Esophagus squamous epithelium (tissue), 4 donors: ENCODE results near the gene LRRC74A.

ENCODE experiments used
- CTCF ChIP-seq, 6 experiments: fragments of 450-650 bp in 4 of 6; fragments of 200-600 bp in 2 of 6; sonication (generic) in 2 of 6; IDR thresholded peaks; one replicate each; pipeline ENCODE4 v1.5.1; 2016 to 2019; ENCODE audit warnings: antibody characterized with exemption in 6 of 6, mild to moderate bottlenecking in 4 of 6, moderate library complexity in 4 of 6
- POLR2A ChIP-seq, 4 donors: fragments of 450-650 bp; IDR thresholded peaks; one replicate each; pipeline ENCODE4 v1.6.1; 2017; ENCODE audit warnings: antibody characterized with exemption in 4 of 4, mild to moderate bottlenecking in 4 of 4, moderate library complexity in 3 of 4

GRCh38 chr14:76856769-76857168 lies 30.6 kb downstream of the LRRC74A start:
- no peak for TF ChIP-seq CTCF (IDR thresholded peaks at IDR 0.05)
- TF ChIP-seq POLR2A (IDR thresholded peaks at IDR 0.05): no peak
